Activated CD4-positive, alpha-beta memory T cell treated with anti-CD3 and anti-CD28 coated beads, Interleukin-2, amount 10 ng/mL, durations not matched to agents 7 days and 5 days (primary cell): ENCODE data around the gene RIC1. TPM values are rescaled to one million over a fixed set of nuclear protein-coding genes. Genes with fewer than 3 reads are reported as not detected.
"Not testable (repeated sequence)": the region's sequence is repeated elsewhere in the genome, so short reads cannot be mapped to it uniquely, and the experiment has no call there.

Experiments
- CTCF ChIA-PET: fragments of 350-600 bp; sonication (Branson Sonifier 250); formaldehyde crosslinking; loops from one replicate; lab custom pipeline; 2021; ENCODE audit warnings: antibody characterized with exemption, inconsistent platforms; lab: Charles Lee
- POLR2A ChIA-PET: fragments of 350-600 bp; sonication (Branson Sonifier 250); formaldehyde crosslinking; loops from one replicate; lab custom pipeline; 2021; ENCODE audit warnings: antibody characterized with exemption; lab: Charles Lee
- DNase-seq: peaks from one replicate; pipeline ENCODE4 v3.0.0-alpha.2; 2020
- H3K27ac Mint-ChIP-seq: one replicate; pipeline ENCODE4 v1.8.0; 2021; ENCODE audit warnings: mild to moderate bottlenecking, mixed read lengths
- H3K27me3 Mint-ChIP-seq: one replicate; pipeline ENCODE4 v1.8.0; 2021; ENCODE audit warnings: mixed read lengths
- H3K36me3 Mint-ChIP-seq: one replicate; pipeline ENCODE4 v1.8.0; 2021; ENCODE audit warnings: low read depth, mixed read lengths
- H3K4me1 Mint-ChIP-seq: one replicate; pipeline ENCODE4 v1.8.0; 2021; ENCODE audit warnings: mixed read lengths
- H3K4me3 Mint-ChIP-seq: one replicate; pipeline ENCODE4 v1.8.0; 2021; ENCODE audit warnings: mild to moderate bottlenecking, mixed read lengths
- H3K9me3 Mint-ChIP-seq: one replicate; pipeline ENCODE4 v1.8.0; 2021; ENCODE audit warnings: mixed read lengths
- total RNA-seq, 2 experiments: library from RNA; stranded (reverse); gene quantifications; one replicate each; pipeline ENCODE4 v1.2.3, GENCODE V29; 2021

RIC1 gene
- total RNA-seq, 2 experiments from 2014 or later = 20.7 to 21.5 TPM

GRCh38 chr9:5644501-5644900 is 15.6 kb downstream of the RIC1 start:
- CTCF ChIA-PET = no interaction called here
- no peak for DNase-seq
- no peaks in the 10 kb centered on the region for H3K27me3 Mint-ChIP-seq
- H3K36me3 Mint-ChIP-seq = peaks cover 47% of the 10 kb centered on the region
- H3K9me3 Mint-ChIP-seq = peaks cover 40% of the 10 kb centered on the region
- peaks cover 20% of the 10 kb centered on the region for H3K4me1 Mint-ChIP-seq
- POLR2A ChIA-PET = interaction anchor here (2.1 kb wide), 1 partner anchor 16 kb away, joined by 6 read pairs; the partner anchor contains the start of gene RIC1
- no peak overlapping the region for H3K4me3 Mint-ChIP-seq
- H3K27ac Mint-ChIP-seq = no peak overlapping the region

GRCh38 chr9:5646116-5646515 is 17.2 kb downstream of the RIC1 start:
- peaks cover 38% of the 10 kb centered on the region for H3K9me3 Mint-ChIP-seq
- H3K27me3 Mint-ChIP-seq = no peaks in the 10 kb centered on the region
- H3K4me1 Mint-ChIP-seq = peaks cover 23% of the 10 kb centered on the region
- ChIA-PET POLR2A (no interaction called here), CTCF (no interaction called here)
- H3K36me3 Mint-ChIP-seq = peaks cover 40% of the 10 kb centered on the region
- H3K27ac Mint-ChIP-seq = no peak overlapping the region
- no peak overlapping the region for H3K4me3 Mint-ChIP-seq
- no peak for DNase-seq

GRCh38 chr9:5650356-5651105 is 21.6 kb downstream of the RIC1 start:
- POLR2A ChIA-PET = no interaction called here
- no peak overlapping the region for H3K4me3 Mint-ChIP-seq
- peaks cover 57% of the 10 kb centered on the region for H3K36me3 Mint-ChIP-seq
- H3K27ac Mint-ChIP-seq = no peak overlapping the region
- H3K4me1 Mint-ChIP-seq = peaks cover 8% of the 10 kb centered on the region
- CTCF ChIA-PET = no interaction called here
- H3K9me3 Mint-ChIP-seq = peaks cover 54% of the 10 kb centered on the region
- DNase-seq = no peak
- H3K27me3 Mint-ChIP-seq = no peaks in the 10 kb centered on the region

- CTCF ChIA-PET = no interaction called here
- peaks cover 53% of the 10 kb centered on the region for H3K9me3 Mint-ChIP-seq
Measured at GRCh38 chr9:5651246-5651645, 22.3 kb downstream of the RIC1 start.

GRCh38 chr9:5652821-5653220 is 23.9 kb downstream of the RIC1 start:
- Mint-ChIP-seq H3K36me3 (peaks cover 61% of the 10 kb centered on the region), H3K9me3 (peaks cover 41% of the 10 kb centered on the region), H3K4me1 (peaks cover 2% of the 10 kb centered on the region), H3K4me3 (no peak overlapping the region), H3K27ac (no peak overlapping the region), H3K27me3 (no peaks in the 10 kb centered on the region)
- ChIA-PET POLR2A (no interaction called here), CTCF (no interaction called here)
- DNase-seq = no peak

More at GRCh38 chr9:5651246-5651645, 22.3 kb downstream of the RIC1 start:
- no peak for DNase-seq
- POLR2A ChIA-PET = no interaction called here
- Mint-ChIP-seq H3K4me3 (no peak overlapping the region), H3K36me3 (peaks cover 58% of the 10 kb centered on the region), H3K27me3 (no peaks in the 10 kb centered on the region), H3K4me1 (peaks cover 4% of the 10 kb centered on the region), H3K27ac (no peak overlapping the region)

GRCh38 chr9:5662804-5663203 is 33.9 kb downstream of the RIC1 start:
- peaks cover 18% of the 10 kb centered on the region for H3K4me1 Mint-ChIP-seq
- CTCF ChIA-PET, H3K27me3 Mint-ChIP-seq, H3K4me3 Mint-ChIP-seq, H3K27ac Mint-ChIP-seq, DNase-seq: not testable (repeated sequence)
- H3K9me3 Mint-ChIP-seq = peaks cover 27% of the 10 kb centered on the region
- H3K36me3 Mint-ChIP-seq = peaks cover 81% of the 10 kb centered on the region
- POLR2A ChIA-PET = interaction anchor here (0.6 kb wide), 1 partner anchor 915 kb away, joined by 4 read pairs; no protein-coding TSS in a partner anchor

- Mint-ChIP-seq H3K27me3 (no peaks in the 10 kb centered on the region), H3K9me3 (peaks cover 25% of the 10 kb centered on the region), H3K27ac (no peak overlapping the region), H3K4me1 (peaks cover 18% of the 10 kb centered on the region), H3K36me3 (peaks cover 82% of the 10 kb centered on the region), H3K4me3 (no peak overlapping the region)
- no peak for DNase-seq
- CTCF ChIA-PET = interaction anchor here (1.1 kb wide), 1 partner anchor 37 kb away, joined by 3 read pairs; no protein-coding TSS in a partner anchor
- POLR2A ChIA-PET = interaction anchor here (0.7 kb wide), 1 partner anchor 11 kb away, joined by 3 read pairs; no protein-coding TSS in a partner anchor
Measured at GRCh38 chr9:5665059-5665458, 36.2 kb downstream of the RIC1 start.

- POLR2A ChIA-PET = no interaction called here
- CTCF ChIA-PET = interaction anchor here (0.6 kb wide), 1 partner anchor 908 kb away, joined by 3 read pairs; no protein-coding TSS in a partner anchor
- no peaks in the 10 kb centered on the region for H3K27me3 Mint-ChIP-seq
- H3K9me3 Mint-ChIP-seq = peaks cover 17% of the 10 kb centered on the region
- H3K27ac Mint-ChIP-seq = no peak overlapping the region
- H3K36me3 Mint-ChIP-seq = peaks cover 61% of the 10 kb centered on the region
- H3K4me1 Mint-ChIP-seq = peaks cover 28% of the 10 kb centered on the region
- H3K4me3 Mint-ChIP-seq = no peak overlapping the region
- DNase-seq = no peak
Measured at GRCh38 chr9:5667391-5667790, 38.5 kb downstream of the RIC1 start.

- ChIA-PET CTCF (no interaction called here), POLR2A (no interaction called here)
- DNase-seq = no peak
- peaks cover 23% of the 10 kb centered on the region for H3K4me1 Mint-ChIP-seq
- no peak overlapping the region for H3K4me3 Mint-ChIP-seq
- H3K27ac Mint-ChIP-seq = no peak overlapping the region
- H3K9me3 Mint-ChIP-seq = peaks cover 6% of the 10 kb centered on the region
- peaks cover 45% of the 10 kb centered on the region for H3K36me3 Mint-ChIP-seq
- no peaks in the 10 kb centered on the region for H3K27me3 Mint-ChIP-seq
Measured at GRCh38 chr9:5670079-5670478, 41.2 kb downstream of the RIC1 start.

GRCh38 chr9:5671711-5672353 is 42.9 kb downstream of the RIC1 start:
- H3K4me3 Mint-ChIP-seq = no peak overlapping the region
- DNase-seq = no peak
- CTCF ChIA-PET = interaction anchor here (0.7 kb wide), 1 partner anchor 17 kb away, joined by 3 read pairs; no protein-coding TSS in a partner anchor
- no peaks in the 10 kb centered on the region for H3K27me3 Mint-ChIP-seq
- H3K27ac Mint-ChIP-seq = no peak overlapping the region
- H3K4me1 Mint-ChIP-seq = peaks cover 18% of the 10 kb centered on the region
- H3K36me3 Mint-ChIP-seq = peaks cover 32% of the 10 kb centered on the region
- POLR2A ChIA-PET = interaction anchor here (1.2 kb wide), 1 partner anchor 43 kb away, joined by 3 read pairs; no protein-coding TSS in a partner anchor
- H3K9me3 Mint-ChIP-seq = peaks cover 7% of the 10 kb centered on the region

- DNase-seq, H3K36me3 Mint-ChIP-seq, H3K27ac Mint-ChIP-seq, H3K27me3 Mint-ChIP-seq, POLR2A ChIA-PET, H3K4me3 Mint-ChIP-seq, H3K9me3 Mint-ChIP-seq, CTCF ChIA-PET: not testable (repeated sequence)
- H3K4me1 Mint-ChIP-seq = peaks cover 14% of the 10 kb centered on the region
Measured at GRCh38 chr9:5675046-5675445, 46.1 kb downstream of the RIC1 start.

- peaks cover 21% of the 10 kb centered on the region for H3K9me3 Mint-ChIP-seq
- H3K27me3 Mint-ChIP-seq, CTCF ChIA-PET, POLR2A ChIA-PET, DNase-seq, H3K4me3 Mint-ChIP-seq, H3K27ac Mint-ChIP-seq, H3K4me1 Mint-ChIP-seq: not testable (repeated sequence)
- H3K36me3 Mint-ChIP-seq = peaks cover 39% of the 10 kb centered on the region
Measured at GRCh38 chr9:5683591-5683990, 54.7 kb downstream of the RIC1 start.

- CTCF ChIA-PET = no interaction called here
- H3K27me3 Mint-ChIP-seq = no peaks in the 10 kb centered on the region
- peaks cover 21% of the 10 kb centered on the region for H3K9me3 Mint-ChIP-seq
- H3K27ac Mint-ChIP-seq = no peak overlapping the region
- POLR2A ChIA-PET = no interaction called here
- DNase-seq = no peak
- H3K36me3 Mint-ChIP-seq = peaks cover 39% of the 10 kb centered on the region
- H3K4me1 Mint-ChIP-seq = peaks cover 2% of the 10 kb centered on the region
- no peak overlapping the region for H3K4me3 Mint-ChIP-seq
Measured at GRCh38 chr9:5684101-5684500, 55.2 kb downstream of the RIC1 start.
